Measurements from ENCODE around the gene ETNK2.

Gene ETNK2

DNA sequence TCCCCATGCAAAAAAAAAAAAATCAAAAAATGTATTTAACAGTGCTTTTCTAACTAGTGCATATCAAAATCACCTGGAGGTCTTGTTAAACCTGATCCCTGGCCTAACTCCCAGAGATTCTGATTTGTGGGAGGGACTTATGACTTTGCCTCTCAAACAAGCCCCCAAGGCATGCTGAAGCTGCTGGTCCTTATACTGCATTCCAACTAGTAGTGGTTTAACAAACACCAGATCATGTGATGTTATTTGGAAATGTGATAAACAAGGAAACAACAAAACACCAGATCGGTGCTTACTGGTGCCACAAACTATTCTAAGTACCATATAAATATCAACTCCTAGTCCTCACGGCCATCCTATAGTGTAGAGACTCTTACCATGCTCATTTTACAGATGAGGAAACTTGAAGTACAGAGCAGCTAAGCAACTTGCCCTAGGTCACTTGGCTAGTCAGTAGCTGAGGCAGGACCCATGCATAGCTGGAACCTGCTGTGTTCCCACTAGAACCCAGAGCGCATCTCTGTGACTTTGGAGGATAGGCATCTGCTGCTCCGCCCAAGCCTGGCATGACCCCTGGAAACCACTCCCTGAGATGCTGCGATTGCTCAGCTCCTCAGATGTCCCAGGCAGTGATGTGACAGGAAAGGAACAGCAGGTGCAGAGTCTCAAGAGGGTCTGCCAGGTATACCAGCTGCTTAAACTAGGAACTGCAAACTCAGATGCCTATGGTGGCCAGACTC is 40.8 kb downstream of the ETNK2 start:
- Histone ChIP-seq H3K36me3 (ENCODE audit: control insufficient read depth, insufficient read depth, low read length) (no peaks in the 10 kb centered on the region), H3K27me3 (replicated peaks; ENCODE audit: control insufficient read depth, insufficient read depth, low read length) (no peaks in the 10 kb centered on the region), H3K4me3 (replicated peaks; ENCODE audit: low read depth, low read length) (no peak overlapping the region)
- no peak for TF ChIP-seq CTCF (IDR thresholded peaks at IDR 0.05; ENCODE audit: insufficient read depth, low read length, poor library complexity, severe bottlenecking)
- DNase-seq (ENCODE audit: extremely low read depth, insufficient read length) = no peak

GRCh38 chr1:204108312-204109141 is 43.3 kb downstream of the ETNK2 start:
- DNase-seq (ENCODE audit: extremely low read depth, insufficient read length) = no peak
- TF ChIP-seq CTCF (IDR thresholded peaks at IDR 0.05; ENCODE audit: insufficient read depth, low read length, poor library complexity, severe bottlenecking) = no peak
- Histone ChIP-seq H3K27me3 (replicated peaks; ENCODE audit: control insufficient read depth, insufficient read depth, low read length) (no peaks in the 10 kb centered on the region; the same call in 1 of the 2 replicates), H3K36me3 (ENCODE audit: control insufficient read depth, insufficient read depth, low read length) (no peaks in the 10 kb centered on the region), H3K4me3 (replicated peaks; ENCODE audit: low read depth, low read length) (no peak overlapping the region)

DNA sequence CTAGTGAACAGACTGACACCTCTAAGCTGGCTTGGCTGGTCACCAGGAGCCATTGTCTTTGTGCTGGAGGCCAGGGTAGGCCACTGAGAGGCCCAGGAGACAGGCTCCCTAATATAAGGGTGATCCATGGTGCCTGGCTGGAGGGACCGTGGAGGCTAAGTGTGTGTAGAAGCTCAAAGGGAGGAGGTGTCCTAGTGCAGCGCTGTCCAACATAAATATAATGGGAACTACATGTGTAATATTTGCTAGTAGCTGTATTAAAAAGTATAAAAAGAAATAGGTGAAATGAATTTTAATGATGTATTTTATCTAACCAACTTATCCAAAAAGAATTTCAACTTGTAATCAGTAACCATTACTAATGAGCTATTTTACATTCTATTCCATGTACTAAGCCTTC is 44.0 kb downstream of the ETNK2 start:
- Histone ChIP-seq H3K36me3 (ENCODE audit: control insufficient read depth, insufficient read depth, low read length) (no peaks in the 10 kb centered on the region), H3K4me3 (replicated peaks; ENCODE audit: low read depth, low read length) (no peak overlapping the region), H3K27me3 (replicated peaks; ENCODE audit: control insufficient read depth, insufficient read depth, low read length) (no peaks in the 10 kb centered on the region; the same call in 1 of the 2 replicates)
- TF ChIP-seq CTCF (IDR thresholded peaks at IDR 0.05; ENCODE audit: insufficient read depth, low read length, poor library complexity, severe bottlenecking) = no peak
- no peak for DNase-seq (ENCODE audit: extremely low read depth, insufficient read length)

- no peak for TF ChIP-seq CTCF (IDR thresholded peaks at IDR 0.05; ENCODE audit: insufficient read depth, low read length, poor library complexity, severe bottlenecking)
- Histone ChIP-seq H3K36me3 (ENCODE audit: control insufficient read depth, insufficient read depth, low read length) (no peaks in the 10 kb centered on the region), H3K4me3 (replicated peaks; ENCODE audit: low read depth, low read length) (no peak overlapping the region), H3K27me3 (replicated peaks; ENCODE audit: control insufficient read depth, insufficient read depth, low read length) (no peaks in the 10 kb centered on the region; the same call in 1 of the 2 replicates)
- DNase-seq (ENCODE audit: extremely low read depth, insufficient read length) = no peak
Measured at GRCh38 chr1:204106825-204107224, 45.0 kb downstream of the ETNK2 start.

GRCh38 chr1:204105131-204105515 is 46.7 kb downstream of the ETNK2 start:
- Histone ChIP-seq H3K4me3 (replicated peaks; ENCODE audit: low read depth, low read length) (no peak overlapping the region), H3K36me3 (ENCODE audit: control insufficient read depth, insufficient read depth, low read length) (no peaks in the 10 kb centered on the region), H3K27me3 (replicated peaks; ENCODE audit: control insufficient read depth, insufficient read depth, low read length) (no peaks in the 10 kb centered on the region; the same call in 1 of the 2 replicates)
- TF ChIP-seq CTCF (IDR thresholded peaks at IDR 0.05; ENCODE audit: insufficient read depth, low read length, poor library complexity, severe bottlenecking) = no peak
- DNase-seq (ENCODE audit: extremely low read depth, insufficient read length) = no peak

All from GM06990 (cell line).